MCF 10A (cell line): ENCODE measurements around the gene DCDC2. TPM values are rescaled to one million over a fixed set of nuclear protein-coding genes. Genes with fewer than 3 reads are reported as not detected.

ENCODE experiments used
- BruUV-seq: library from RNA; stranded (reverse); fragments of 400-500 nt; replicated peaks from 2 replicates; lab custom pipeline; 2021; lab: Mats Ljungman, UMichigan
- CTCF ChIA-PET: fragments of 300-600 bp; sonication (Branson Sonifier 250); formaldehyde crosslinking; extraction: SDS; loops from one replicate; lab custom pipeline; 2021; ENCODE audit warnings: antibody characterized with exemption, inconsistent platforms; lab: Yijun Ruan, JAX
- POLR2A ChIA-PET: fragments of 300-600, 350-650 bp; sonication (Branson Sonifier 250); formaldehyde crosslinking; extraction: SDS; loops from one replicate; lab custom pipeline; 2020; ENCODE audit warnings: antibody characterized with exemption, inconsistent platforms; lab: Yijun Ruan, JAX
- DNase-seq: peaks from one replicate; pipeline ENCODE4 v3.0.0-alpha.2; 2018; ENCODE audit not compliant: unreplicated experiment
- H3K27ac Mint-ChIP-seq: one replicate; pipeline ENCODE4 v1.8.0; 2022; ENCODE audit warnings: mild to moderate bottlenecking, low read depth, mixed read lengths; ENCODE audit not compliant: unreplicated experiment
- H3K27me3 Mint-ChIP-seq: one replicate; pipeline ENCODE4 v1.8.0; 2022; ENCODE audit warnings: mixed read lengths; ENCODE audit not compliant: insufficient read depth, unreplicated experiment
- H3K36me3 Mint-ChIP-seq: one replicate; pipeline ENCODE4 v1.8.0; 2022; ENCODE audit warnings: mild to moderate bottlenecking, moderate library complexity, mixed read lengths; ENCODE audit not compliant: insufficient read depth, unreplicated experiment
- H3K4me1 Mint-ChIP-seq: one replicate; pipeline ENCODE4 v1.8.0; 2022; ENCODE audit warnings: mixed read lengths; ENCODE audit not compliant: insufficient read depth, unreplicated experiment
- H3K4me3 Mint-ChIP-seq: one replicate; pipeline ENCODE4 v1.8.0; 2022; ENCODE audit warnings: mild to moderate bottlenecking, moderate library complexity, mixed read lengths; ENCODE audit not compliant: unreplicated experiment
- H3K9me3 Mint-ChIP-seq: one replicate; pipeline ENCODE4 v1.8.0; 2022; ENCODE audit warnings: mixed read lengths; ENCODE audit not compliant: unreplicated experiment
- CTCF ChIP-seq: fragments of 200-600 bp; IDR thresholded peaks from one replicate; pipeline ENCODE4 v1.8.0; 2022; ENCODE audit warnings: antibody characterized with exemption, mild to moderate bottlenecking; ENCODE audit not compliant: unreplicated experiment
- intact Hi-C: fragments of 100-400 bp; cut with micrococcal nuclease; formaldehyde crosslinking; loops from 2 replicates; pipeline ENCODE4 v1.14.1; 2022
- total RNA-seq: library from RNA; stranded (reverse); gene quantifications from 2 replicates; pipeline ENCODE4 v1.2.3, GENCODE V29; 2022

The DCDC2 gene
- total RNA-seq, 1 experiment from 2014 or later, result not detected

GRCh38 chr6:24187965-24188577, 169.8 kb downstream of the DCDC2 start:
- no peak for DNase-seq
- ChIA-PET POLR2A (no interaction called here), CTCF (no interaction called here)
- no peak overlapping the region for H3K27ac Mint-ChIP-seq
- TF ChIP-seq CTCF, result no peak
- no peaks in the 10 kb centered on the region for H3K4me1 Mint-ChIP-seq
- BruUV-seq, result no TSS peak
- no peak overlapping the region for H3K4me3 Mint-ChIP-seq
- H3K27me3 Mint-ChIP-seq, result peaks cover 33% of the 10 kb centered on the region
- H3K36me3 Mint-ChIP-seq, result no peaks in the 10 kb centered on the region
- no peaks in the 10 kb centered on the region for H3K9me3 Mint-ChIP-seq
- intact Hi-C loops, result no loop called here

GRCh38 chr6:24186349-24186748, 171.5 kb downstream of the DCDC2 start:
- Mint-ChIP-seq H3K27me3 (peaks cover 16% of the 10 kb centered on the region), H3K4me1 (no peaks in the 10 kb centered on the region), H3K4me3 (no peak overlapping the region), H3K9me3 (no peaks in the 10 kb centered on the region), H3K36me3 (no peaks in the 10 kb centered on the region), H3K27ac (no peak overlapping the region)
- no peak for DNase-seq
- no TSS peak for BruUV-seq
- POLR2A ChIA-PET, result no interaction called here
- intact Hi-C loops, result no loop called here
- no peak for TF ChIP-seq CTCF
- CTCF ChIA-PET, result no interaction called here

- Mint-ChIP-seq H3K9me3 (no peaks in the 10 kb centered on the region), H3K36me3 (no peaks in the 10 kb centered on the region), H3K27me3 (peaks cover under 1% of the 10 kb centered on the region), H3K27ac (no peak overlapping the region), H3K4me3 (no peak overlapping the region), H3K4me1 (no peaks in the 10 kb centered on the region)
- ChIA-PET CTCF (no interaction called here), POLR2A (no interaction called here)
- TF ChIP-seq CTCF, result no peak
- no TSS peak for BruUV-seq
- no peak for DNase-seq
- intact Hi-C loops, result no loop called here
Observed at GRCh38 chr6:24183584-24183983, 174.3 kb downstream of the DCDC2 start.

GRCh38 chr6:24157886-24158285, 200.0 kb downstream of the DCDC2 start:
- Mint-ChIP-seq H3K4me1 (no peaks in the 10 kb centered on the region), H3K27ac (no peak overlapping the region), H3K4me3 (no peak overlapping the region), H3K9me3 (no peaks in the 10 kb centered on the region), H3K27me3 (no peaks in the 10 kb centered on the region), H3K36me3 (no peaks in the 10 kb centered on the region)
- CTCF ChIA-PET, result interaction anchor here (0.7 kb wide), 1 partner anchor 881 kb away, joined by 3 read pairs; no protein-coding TSS in a partner anchor
- no peak for DNase-seq
- no peak for TF ChIP-seq CTCF
- BruUV-seq, result no TSS peak
- POLR2A ChIA-PET, result interaction anchor here (0.6 to 0.8 kb wide), 5 partner anchors 11 to 244 kb away, joined by 3 read pairs; no protein-coding TSS in a partner anchor
- intact Hi-C loops, result no loop called here
